Measurements from ENCODE around the gene PHF12.

The PHF12 gene

DNA sequence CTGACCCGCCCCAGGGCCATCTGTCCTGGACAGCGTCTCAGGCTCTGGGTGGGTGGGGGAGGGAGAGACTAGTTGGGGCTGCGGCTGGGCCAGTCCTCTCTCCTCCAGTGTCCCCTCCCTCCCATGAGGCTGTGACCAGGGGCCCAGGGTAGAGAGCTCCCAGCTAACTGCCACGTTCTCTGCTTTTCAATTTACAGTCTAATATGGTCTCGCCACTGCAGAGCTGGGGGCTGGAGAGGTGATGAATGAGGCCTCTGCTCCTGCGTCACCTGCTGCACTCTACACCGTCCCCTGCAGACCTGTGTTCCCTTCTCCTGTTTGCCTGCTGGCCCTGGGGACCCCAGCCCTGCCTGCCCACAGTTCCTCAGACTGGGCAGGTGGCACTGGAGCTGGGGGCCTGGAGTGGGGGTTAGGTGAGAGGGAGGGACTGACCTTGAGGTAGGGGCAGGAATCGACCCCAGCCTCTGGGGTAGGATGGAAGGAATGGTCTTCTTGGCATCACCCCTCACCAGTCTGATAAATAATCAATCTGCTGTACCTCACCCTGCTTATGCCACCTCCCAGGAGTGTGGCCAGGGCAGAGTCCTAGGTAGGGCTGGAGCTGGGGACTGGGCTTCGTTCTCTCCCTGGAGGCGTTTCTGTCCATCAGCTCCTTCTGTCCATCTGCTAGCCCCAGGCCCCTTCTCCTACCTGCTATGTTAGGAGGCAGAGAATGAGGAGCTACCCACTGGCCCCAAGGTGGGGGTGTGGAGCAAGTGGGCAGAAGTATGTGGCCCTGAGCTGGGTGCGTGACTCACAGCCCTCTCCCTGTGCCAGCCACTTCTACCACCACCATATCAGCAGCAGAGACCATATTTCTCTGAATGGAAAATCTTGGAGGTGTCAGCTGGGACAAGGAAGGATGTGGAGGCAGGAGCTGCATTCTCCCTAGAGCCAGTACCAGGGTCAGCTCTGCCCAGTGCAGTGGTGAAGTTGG lies 41.6 kb upstream of the PHF12 start:
- H3K9me3 ChIP-seq (ENCODE audit: insufficient read depth, low read length, severe bottlenecking), result no peaks in the 10 kb centered on the region
- H3K4me2 ChIP-seq (ENCODE audit: insufficient read depth, low read length), result no peak overlapping the region
- H3K79me2 ChIP-seq (ENCODE audit: insufficient read depth, low read length), result no peaks in the 10 kb centered on the region
- no peak overlapping the region for H2AFZ ChIP-seq (ENCODE audit: low read depth, low read length)
- H3K27me3 ChIP-seq (ENCODE audit: insufficient read depth, low read length, poor library complexity), result no peaks in the 10 kb centered on the region
- no peak for DNase-seq
- TF ChIP-seq EZH2 (IDR thresholded peaks at IDR 0.05; ENCODE audit: borderline replicate concordance, low read depth, low read length, severe bottlenecking), result no peak
- TF ChIP-seq, protein P1, sequence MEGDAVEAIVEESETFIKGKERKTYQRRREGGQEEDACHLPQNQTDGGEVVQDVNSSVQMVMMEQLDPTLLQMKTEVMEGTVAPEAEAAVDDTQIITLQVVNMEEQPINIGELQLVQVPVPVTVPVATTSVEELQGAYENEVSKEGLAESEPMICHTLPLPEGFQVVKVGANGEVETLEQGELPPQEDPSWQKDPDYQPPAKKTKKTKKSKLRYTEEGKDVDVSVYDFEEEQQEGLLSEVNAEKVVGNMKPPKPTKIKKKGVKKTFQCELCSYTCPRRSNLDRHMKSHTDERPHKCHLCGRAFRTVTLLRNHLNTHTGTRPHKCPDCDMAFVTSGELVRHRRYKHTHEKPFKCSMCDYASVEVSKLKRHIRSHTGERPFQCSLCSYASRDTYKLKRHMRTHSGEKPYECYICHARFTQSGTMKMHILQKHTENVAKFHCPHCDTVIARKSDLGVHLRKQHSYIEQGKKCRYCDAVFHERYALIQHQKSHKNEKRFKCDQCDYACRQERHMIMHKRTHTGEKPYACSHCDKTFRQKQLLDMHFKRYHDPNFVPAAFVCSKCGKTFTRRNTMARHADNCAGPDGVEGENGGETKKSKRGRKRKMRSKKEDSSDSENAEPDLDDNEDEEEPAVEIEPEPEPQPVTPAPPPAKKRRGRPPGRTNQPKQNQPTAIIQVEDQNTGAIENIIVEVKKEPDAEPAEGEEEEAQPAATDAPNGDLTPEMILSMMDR (IDR thresholded peaks at IDR 0.05; ENCODE audit: borderline replicate concordance, extremely low read depth, low read length, poor library complexity, severe bottlenecking), result no peak
- peaks cover 3% of the 10 kb centered on the region; the same call in 1 of the 2 replicates for H4K20me1 ChIP-seq (ENCODE audit: insufficient read depth, low read length)
- no peak overlapping the region for H3K27ac ChIP-seq (ENCODE audit: low read length)
- no peaks in the 10 kb centered on the region for H3K4me1 ChIP-seq (ENCODE audit: insufficient read depth, low read length)
- no peak for ATAC-seq (ENCODE audit: insufficient read depth, low read depth)
- H3K4me3 ChIP-seq (ENCODE audit: low read depth in 1 of 2, low read length in 2 of 2), result no peak overlapping the region
- H3K9ac ChIP-seq (ENCODE audit: low read depth, low read length), result no peak overlapping the region
- H3K36me3 ChIP-seq (ENCODE audit: insufficient read depth, low read length), result no peaks in the 10 kb centered on the region

DNA sequence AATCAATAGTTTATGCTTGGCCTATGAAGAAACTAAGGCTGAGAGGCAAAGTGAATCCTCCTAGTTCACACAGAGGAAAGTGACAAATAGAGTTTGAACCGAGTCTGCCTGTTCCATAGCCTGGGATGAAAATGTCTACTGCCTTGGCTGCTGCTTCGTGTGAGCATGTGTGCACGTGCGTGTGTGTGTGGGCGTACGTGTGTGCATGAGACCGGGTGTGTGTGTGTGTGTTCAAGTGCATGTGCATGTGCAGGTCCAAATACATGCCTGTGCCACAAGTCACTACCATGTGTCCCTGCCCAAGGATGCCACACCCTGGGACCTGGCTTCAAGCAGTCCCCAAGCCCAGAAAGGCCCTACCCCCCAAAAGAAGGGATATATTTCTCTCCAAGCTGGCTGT lies 40.9 kb upstream of the PHF12 start:
- Histone ChIP-seq H3K4me1 (ENCODE audit: insufficient read depth, low read length) (no peaks in the 10 kb centered on the region), H3K4me3 (ENCODE audit: low read depth in 1 of 2, low read length in 2 of 2) (no peak overlapping the region), H3K79me2 (ENCODE audit: insufficient read depth, low read length) (no peaks in the 10 kb centered on the region), H3K9ac (ENCODE audit: low read depth, low read length) (no peak overlapping the region), H3K27me3 (ENCODE audit: insufficient read depth, low read length, poor library complexity) (no peaks in the 10 kb centered on the region), H3K9me3 (ENCODE audit: insufficient read depth, low read length, severe bottlenecking) (no peaks in the 10 kb centered on the region), H2AFZ (ENCODE audit: low read depth, low read length) (no peak overlapping the region), H3K4me2 (ENCODE audit: insufficient read depth, low read length) (no peak overlapping the region), H3K27ac (ENCODE audit: low read length) (no peak overlapping the region), H3K36me3 (ENCODE audit: insufficient read depth, low read length) (no peaks in the 10 kb centered on the region), H4K20me1 (ENCODE audit: insufficient read depth, low read length) (peaks cover 3% of the 10 kb centered on the region; the same call in 1 of the 2 replicates)
- no peak for ATAC-seq (ENCODE audit: insufficient read depth, low read depth)
- DNase-seq, result no peak
- TF ChIP-seq, protein P1 (IDR thresholded peaks at IDR 0.05; ENCODE audit: borderline replicate concordance, extremely low read depth, low read length, poor library complexity, severe bottlenecking), result no peak
- no peak for TF ChIP-seq EZH2 (IDR thresholded peaks at IDR 0.05; ENCODE audit: borderline replicate concordance, low read depth, low read length, severe bottlenecking)

DNA sequence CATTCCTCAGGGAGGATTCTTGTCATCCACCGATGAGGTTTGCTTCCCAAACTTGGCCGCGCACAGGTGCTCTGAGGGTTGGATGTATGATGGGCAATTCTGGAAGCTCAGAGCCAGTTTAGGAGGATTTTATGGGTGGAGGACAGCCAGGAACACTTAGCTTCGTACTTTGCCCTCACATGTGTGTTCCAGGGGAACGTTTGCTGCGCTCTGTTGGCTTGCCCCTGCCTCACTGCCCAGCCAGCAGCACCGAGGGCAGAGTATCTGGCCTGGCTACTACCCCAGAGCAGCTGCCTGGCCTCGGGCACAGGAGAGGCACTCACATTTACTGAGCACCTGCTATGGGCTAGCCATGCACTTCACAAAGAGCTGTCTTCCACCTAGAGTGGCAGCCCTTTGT lies 40.5 kb upstream of the PHF12 start:
- H3K27ac ChIP-seq (ENCODE audit: low read length), result no peak overlapping the region
- ATAC-seq (ENCODE audit: insufficient read depth, low read depth) (no peak), DNase-seq (no peak)
- H3K36me3 ChIP-seq (ENCODE audit: insufficient read depth, low read length), result no peaks in the 10 kb centered on the region
- TF ChIP-seq, protein P1 (IDR thresholded peaks at IDR 0.05; ENCODE audit: borderline replicate concordance, extremely low read depth, low read length, poor library complexity, severe bottlenecking), result no peak
- no peaks in the 10 kb centered on the region for H3K9me3 ChIP-seq (ENCODE audit: insufficient read depth, low read length, severe bottlenecking)
- no peak overlapping the region for H3K9ac ChIP-seq (ENCODE audit: low read depth, low read length)
- H3K4me1 ChIP-seq (ENCODE audit: insufficient read depth, low read length), result no peaks in the 10 kb centered on the region
- peaks cover 3% of the 10 kb centered on the region; the same call in 1 of the 2 replicates for H4K20me1 ChIP-seq (ENCODE audit: insufficient read depth, low read length)
- H3K27me3 ChIP-seq (ENCODE audit: insufficient read depth, low read length, poor library complexity), result no peaks in the 10 kb centered on the region
- no peak overlapping the region for H3K4me3 ChIP-seq (ENCODE audit: low read depth in 1 of 2, low read length in 2 of 2)
- no peak overlapping the region for H3K4me2 ChIP-seq (ENCODE audit: insufficient read depth, low read length)
- no peak overlapping the region for H2AFZ ChIP-seq (ENCODE audit: low read depth, low read length)
- H3K79me2 ChIP-seq (ENCODE audit: insufficient read depth, low read length), result no peaks in the 10 kb centered on the region

All from DND-41 (cell line).